Measurements from ENCODE around the gene CHID1.

The CHID1 gene

DNA sequence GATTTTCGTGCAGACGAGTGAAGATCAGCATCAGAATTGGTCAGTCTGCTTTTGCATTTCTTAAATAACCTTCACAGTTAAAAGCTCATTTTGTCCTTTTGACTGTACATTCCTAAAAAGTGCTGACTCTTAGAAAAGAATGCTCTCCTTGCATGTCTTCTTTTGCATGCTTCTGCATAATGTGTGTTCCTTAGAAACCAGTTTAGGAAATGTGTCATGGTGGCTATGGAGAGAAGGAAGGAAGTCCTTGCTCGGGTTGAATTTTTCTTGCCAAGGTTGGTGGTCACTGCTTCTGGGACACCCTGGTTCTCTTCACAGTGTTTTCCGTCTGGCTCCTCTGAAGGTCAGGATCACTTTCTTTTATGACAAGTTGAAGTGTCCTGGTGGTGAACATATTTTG lies 21.8 kb upstream of the CHID1 start:
- no peak for DNase-seq

DNA sequence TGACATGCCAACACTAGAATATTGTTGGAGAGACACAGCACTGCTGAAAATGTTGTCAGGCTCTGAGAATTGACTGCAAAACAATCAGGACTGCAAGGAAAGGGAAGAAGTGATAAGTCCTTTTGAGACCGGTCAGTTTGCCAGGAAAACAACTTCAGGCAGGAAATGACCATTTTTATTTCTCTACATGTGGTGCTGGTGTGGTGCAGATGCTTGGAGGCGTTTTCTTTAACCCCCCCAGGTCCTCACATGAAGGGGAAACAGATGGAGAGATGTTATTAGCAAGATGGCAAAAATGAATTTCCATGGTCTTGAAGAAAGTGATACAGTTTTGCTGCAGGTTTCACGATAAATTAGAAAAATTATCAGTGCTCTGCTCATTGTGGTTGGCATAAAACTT lies 20.8 kb upstream of the CHID1 start:
- DNase-seq, result no peak

DNA sequence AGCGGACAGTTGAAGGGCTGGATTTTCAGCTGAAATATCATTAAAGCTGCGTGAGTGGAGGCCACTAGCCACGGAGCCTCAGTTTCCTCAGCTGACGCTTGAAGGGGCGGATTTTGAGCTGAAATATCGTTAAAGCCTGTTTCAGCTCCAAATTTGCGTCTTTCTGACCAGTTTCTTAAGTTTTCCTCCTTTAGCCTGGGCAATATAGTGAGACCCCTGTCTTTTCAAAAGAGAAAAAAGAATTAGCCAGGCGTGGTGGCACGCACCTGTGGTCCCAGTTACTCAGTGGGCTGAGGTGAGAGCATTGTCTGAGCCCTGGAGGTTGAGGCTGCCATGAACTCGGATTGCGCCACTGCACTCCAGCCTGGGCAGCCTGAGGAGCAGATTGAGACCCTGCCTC lies 18.8 kb upstream of the CHID1 start:
- DNase-seq, result no peak

DNA sequence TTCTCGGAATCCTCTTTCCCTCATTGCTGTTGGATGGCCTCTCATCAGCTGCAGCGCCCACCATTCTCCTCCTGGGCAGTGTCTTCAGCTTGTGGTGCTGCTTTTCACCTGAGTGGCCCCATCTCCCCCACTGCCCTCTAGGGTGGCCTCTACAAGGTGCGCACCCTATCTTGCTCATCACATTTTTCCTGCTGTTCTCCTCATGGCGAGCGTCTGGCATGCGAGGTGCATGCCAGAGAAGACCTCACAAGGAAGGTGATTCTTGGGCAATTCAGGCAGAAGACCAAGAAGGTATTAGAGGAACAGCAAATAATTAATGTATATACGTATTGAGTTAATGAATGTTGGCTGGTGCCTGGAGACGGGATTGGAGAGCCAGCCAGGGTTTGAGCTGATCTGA lies 18.2 kb upstream of the CHID1 start:
- DNase-seq, result no peak

DNA sequence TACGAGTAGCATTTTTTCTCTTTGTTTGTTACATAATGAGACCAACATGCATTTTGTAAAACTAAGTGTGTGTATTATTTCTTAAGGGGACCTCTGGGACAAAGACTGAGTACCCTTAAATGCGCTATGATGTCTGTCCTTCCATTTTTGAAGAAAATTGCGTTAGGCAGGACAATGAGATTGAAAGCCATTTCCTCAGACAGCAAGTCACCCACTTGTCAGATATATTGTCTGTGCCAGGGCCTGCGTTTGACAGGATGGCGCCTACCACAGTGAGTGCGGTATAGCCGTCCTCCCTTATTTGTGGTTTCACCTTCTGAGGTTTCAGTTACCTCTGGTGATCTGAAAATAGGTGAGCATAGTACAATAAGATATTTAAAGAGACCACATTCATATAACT lies 17.3 kb upstream of the CHID1 start:
- no peak for DNase-seq

DNA sequence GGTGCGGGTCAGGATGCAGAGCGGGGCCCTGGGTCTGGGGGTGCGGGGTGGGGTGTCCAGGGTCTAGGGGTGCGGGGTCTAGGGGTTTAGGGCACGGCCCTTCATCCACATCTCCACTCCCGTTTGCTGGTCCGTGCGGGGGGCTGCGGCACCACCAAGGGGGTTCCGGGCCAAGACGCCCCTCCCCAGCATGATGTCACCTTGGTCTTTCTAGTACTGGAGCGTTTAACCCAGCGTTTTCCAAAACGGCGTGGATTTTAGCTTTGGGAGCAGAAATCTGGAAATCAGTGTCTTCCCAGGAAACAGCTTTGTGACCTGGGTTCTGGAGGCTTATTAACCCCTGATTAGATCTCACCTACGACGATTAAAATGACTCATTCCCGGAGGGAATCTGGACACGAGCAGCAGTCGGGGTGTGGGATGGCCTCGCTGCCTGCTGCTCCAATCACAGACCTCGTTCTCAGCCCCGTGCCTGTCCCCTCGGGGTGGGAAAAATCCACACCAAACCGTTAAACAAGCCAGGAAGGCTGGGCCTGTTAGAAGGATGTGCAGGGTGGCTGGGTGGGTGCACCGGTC lies 15.8 kb upstream of the CHID1 start:
- no peak for DNase-seq

DNA sequence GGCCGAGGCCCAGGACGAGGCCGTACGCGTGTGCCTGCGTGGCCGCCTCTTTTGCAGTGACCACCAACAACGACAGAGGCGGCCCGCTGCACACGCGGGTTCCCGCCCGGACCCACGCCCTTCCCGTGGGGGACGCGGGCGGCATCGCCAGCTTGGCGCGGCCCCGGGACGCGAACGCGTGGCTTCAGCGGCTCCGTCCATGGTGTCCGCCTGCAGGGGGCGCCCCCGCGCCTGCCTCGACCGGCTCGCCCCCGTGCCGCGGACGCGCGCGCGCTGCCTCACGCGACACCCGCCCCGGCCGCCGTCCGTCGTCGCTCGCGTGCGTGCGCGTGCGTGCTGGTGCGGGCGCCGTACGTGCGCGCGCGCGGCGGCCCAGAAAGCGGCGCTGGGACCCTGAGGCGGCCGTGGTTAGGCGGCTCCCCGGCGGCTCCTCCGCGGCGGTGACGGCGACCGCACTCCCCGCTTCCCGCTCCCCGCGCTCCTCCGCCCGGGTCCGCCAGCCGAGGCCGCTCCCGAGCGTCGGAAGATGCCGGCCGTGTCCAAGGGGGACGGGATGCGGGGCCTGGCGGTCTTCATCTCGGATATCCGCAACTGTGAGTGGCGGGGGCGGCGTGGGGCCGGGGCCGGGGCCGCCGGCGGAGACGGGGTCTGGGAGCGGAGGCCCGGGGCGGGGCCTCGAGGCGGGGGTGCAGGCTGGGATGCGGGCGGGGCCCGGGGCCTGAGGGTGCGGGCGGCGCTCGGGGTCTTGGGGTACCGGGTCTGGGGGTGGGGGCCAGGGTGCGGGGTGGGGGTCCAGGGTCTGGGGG lies 15.1 kb upstream of the CHID1 start, which contains the start of gene AP2A2:
Gene AP2A2 (plus strand): TSS at position 375 of the 806 bp plus-strand sequence. CDS start 152 bp downstream, at position 527.
- DNase-seq, result peak; percentile 84

DNA sequence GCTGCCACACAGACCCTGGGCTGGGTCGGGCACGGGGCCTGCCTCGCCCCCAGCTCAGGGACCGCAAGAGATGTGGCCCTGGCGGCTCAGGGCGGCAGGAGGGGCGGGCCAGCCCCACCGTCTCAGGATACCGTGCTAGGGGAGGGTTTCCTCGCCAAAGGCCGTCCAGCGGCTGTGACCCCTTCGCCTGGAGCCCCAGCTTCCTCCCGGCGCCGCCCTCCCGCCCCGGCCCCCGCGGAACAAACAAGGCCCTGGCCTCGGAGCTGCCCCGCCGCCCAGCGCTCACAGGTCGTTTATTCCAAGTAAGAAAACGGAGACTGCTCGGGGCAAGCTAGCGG lies 14.5 kb upstream of the CHID1 start:
- no peak for DNase-seq

DNA sequence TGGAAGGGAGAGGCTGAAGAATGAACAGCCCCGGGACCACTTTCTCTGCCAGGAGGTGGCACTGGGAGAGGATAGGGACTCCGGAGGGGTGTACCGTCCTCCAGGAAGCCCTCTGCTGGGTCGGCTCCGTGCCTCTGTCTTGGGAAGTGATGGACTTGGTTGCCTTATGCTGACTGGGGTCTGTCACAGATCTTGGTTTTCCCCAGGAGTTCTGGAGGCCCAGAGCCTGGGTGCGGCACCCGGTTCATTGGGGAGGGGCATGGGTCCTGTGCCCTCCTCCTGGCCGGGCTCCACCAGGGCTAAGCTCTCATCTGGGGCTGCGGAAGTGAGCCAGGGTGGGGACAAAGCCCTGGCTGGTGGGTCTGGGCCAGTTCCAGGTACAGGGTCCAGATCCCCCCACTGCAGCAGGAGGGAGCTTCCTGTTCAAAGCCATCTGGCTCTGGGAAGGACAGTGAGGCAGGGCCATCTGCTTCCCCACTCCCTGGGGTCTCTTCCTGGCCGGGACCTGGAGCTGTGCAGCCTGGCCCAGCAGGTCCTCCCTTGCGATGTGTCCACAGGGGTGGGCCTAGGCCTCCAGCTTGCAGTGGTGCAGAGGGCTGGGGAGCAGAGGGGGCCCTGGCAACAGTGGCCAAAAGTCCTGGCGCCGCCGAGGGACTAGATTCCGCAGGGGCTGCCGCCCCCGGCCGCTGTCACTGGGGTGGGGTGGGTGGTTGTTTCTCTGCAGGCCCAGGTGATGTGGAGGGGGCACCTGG lies 14.0 kb upstream of the CHID1 start:
- DNase-seq, result no peak

DNA sequence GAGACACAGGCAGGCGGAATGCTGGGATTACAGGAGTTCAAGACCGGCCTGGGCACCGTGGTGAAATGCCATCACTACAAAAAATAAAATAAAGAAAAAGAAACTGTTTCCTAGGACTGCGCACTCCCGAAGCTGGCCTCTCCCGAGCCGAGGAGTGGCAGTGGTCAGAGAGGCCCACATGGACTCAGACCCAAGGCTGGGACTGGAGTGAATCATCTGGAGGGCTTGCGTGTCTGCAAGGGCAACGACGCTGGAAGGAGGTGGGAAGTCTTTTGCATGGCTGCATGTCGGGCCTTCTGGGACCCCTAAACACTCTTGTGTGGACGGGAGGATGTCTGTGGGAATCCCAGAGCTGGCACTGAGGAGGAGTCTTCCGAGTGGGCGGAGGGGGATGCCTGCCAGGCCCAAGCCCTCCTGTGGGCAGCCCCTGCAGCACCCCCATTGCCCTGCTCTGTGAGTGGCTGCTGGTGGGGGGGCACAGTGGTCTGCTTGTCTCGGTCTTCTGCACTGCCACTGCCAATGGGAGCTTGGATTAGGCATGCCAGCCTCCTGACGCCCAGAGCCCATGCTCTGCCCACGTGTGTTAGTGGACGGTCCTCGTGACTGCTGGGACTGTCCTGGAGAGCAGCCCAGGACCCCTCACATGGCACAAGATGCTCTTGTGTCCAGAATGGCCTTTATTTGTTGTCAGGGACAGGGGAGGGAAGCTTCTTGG lies 13.2 kb upstream of the CHID1 start:
- DNase-seq, result no peak

DNA sequence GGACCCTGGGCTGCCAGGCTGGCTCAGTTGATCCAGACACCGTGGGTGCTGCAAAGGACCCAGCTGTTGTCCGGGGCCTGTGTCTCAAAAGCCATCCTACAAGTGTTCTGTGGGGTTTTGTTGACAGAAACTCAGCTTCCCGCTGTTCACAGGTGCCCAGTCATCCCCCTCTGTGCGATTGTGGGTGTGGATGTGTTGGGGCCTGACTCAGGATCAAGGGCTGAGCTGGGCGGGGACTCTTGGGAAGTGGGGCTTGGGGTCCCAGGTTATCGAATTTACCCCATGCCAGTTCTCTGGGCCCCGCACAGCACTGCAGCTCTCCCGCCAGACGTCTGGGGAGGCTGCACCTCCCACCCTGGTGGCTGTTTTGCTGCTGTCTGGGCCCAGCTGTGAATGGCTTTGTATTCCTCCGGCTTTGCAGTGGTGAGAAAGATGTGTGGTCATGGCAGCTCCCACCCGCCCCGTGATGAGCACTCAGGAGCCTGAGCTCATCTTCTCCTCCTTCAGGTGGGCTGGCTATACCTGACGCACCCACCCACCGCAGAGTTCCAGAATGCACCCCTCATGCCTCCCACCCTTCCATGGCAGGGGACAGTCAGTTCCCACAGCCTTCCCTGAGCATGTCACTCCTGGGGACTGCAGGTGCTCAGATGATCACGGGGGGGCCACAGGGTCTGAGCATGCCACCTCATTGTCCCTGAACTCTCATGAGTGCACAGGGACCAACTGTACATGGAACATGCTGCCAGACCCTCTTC lies 11.5 kb upstream of the CHID1 start:
- no peak for DNase-seq

DNA sequence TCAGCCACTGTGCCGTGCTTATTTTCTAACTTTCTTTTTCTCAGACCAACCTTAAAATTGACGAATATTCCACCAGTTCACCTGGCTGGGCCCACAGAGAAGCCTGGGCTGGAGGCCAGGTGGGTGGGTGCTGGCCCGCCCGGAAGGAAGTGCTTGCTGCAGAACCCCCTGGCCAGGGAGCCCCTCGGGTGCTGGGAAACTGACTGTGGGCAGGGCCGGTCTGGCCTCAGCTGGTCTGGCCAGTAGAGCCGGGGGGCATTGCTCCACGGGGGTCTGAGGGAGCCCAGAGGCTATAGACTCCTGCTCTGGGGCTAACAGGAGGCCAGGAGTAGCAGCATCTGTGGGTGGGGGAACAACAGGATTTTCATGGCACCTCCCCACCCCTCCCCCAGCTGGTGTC lies 6.8 kb upstream of the CHID1 start:
- no peak for DNase-seq

DNA sequence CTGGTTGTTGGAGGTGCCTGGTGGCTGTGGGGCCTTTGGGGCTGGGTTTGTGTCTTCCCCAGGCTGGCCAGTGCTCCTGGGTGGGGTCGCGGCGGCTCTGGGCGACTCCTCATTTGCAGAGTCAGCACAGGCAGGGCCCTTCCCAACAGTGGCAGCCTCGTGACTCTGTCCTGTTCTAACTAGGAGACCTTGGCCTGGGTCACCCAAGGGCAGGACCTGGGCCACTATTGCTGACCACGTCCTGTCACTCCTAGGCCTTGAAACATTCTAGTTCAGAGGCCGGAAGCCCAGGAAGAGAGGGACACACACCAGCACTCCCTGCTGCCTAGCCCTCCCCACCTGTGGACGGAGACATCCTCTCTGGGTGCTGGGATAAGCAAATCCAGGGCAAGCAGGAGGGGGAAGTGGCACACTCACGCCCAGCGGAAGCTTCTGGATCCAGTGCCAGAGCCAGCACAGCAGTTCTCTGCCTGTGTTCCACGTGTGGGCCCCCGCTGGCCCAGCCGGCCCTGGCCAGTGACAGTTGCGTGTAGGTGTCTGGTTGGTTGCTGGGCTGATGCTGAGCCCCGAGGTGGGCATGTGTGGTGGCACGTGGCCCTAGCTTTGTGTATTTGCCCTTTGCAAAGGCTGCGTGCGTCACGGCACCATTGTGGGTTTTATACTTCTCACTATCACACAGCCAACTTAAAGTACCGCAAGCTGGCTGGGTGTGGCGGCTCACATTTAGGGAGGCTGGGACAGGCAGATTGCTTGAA lies 4.3 kb upstream of the CHID1 start:
- no peak for DNase-seq

DNA sequence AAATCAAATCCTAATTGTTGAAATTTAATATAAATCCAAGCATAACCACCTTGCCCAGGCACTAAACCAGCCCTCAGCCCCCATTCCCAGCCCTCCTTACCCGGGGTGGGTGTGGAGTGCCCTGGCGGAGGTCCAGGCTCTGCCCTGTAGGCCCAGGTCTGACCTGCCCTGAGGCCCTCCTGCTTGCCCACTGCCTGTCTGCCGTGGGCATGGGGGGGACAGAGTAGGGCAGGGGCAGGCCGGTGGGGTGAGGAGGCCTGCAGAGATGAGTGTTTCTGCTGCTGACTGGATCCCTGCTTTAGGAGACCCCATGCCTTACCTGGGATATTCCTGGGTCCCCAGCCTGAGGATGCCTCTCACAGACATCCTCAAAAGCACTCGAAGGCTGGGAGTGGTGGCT lies 3.6 kb upstream of the CHID1 start:
- DNase-seq, result no peak

DNA sequence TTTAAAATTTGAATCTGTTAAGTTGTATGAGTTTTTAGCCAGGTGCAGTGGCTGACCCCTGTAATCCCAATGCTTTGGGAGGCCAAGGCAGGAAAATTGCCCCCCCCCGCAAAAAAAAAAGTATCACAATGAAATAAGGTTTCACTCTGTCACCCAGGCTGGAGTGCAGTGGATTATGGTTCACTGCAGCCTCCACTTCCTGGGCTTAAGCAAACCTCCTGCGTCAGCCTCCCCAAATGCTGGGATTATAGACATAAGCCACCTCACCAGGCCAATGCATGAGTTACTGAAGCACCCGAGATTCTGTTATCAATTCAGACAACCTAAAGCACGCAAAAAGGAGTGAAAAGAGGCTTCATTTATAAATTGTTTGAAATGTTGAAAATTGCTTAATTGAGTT lies 2.4 kb upstream of the CHID1 start:
- no peak for DNase-seq

DNA sequence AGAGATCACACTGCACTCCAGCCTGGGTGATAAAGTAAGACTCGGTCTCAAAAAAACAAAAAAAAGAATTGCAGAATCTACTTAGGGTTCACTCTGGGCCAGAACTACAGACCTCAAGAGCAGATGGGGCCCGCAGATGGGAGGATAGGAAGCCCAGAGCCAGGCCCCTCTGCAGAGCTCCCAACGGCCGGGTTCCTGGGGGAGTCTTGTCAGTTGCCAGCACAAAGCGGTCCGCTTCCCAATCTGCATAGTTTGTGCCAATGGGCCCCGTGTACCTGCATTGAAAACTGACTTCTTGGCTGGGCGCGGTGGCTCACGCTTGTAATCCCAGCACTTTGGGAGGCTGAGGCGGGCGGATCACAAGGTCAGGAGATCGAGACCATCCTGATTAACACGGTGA lies 1.7 kb upstream of the CHID1 start:
- no peak for DNase-seq

DNA sequence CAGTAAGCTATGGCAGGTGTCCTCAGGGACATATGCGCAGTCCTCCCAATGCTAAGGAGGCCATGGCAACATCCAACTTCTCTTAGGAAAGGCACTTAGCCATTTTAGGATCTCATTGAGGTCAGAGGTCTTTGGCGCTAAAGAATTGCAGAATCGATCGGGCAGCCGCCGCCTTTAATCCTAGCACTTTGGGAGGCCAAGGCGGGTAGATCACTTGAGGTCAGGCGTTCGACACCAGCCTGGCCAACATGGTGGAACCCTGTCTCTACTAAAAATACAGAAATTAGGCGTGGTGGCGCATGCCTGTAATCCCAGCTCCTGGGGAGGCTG lies 1.2 kb upstream of the CHID1 start:
- no peak for DNase-seq

DNA sequence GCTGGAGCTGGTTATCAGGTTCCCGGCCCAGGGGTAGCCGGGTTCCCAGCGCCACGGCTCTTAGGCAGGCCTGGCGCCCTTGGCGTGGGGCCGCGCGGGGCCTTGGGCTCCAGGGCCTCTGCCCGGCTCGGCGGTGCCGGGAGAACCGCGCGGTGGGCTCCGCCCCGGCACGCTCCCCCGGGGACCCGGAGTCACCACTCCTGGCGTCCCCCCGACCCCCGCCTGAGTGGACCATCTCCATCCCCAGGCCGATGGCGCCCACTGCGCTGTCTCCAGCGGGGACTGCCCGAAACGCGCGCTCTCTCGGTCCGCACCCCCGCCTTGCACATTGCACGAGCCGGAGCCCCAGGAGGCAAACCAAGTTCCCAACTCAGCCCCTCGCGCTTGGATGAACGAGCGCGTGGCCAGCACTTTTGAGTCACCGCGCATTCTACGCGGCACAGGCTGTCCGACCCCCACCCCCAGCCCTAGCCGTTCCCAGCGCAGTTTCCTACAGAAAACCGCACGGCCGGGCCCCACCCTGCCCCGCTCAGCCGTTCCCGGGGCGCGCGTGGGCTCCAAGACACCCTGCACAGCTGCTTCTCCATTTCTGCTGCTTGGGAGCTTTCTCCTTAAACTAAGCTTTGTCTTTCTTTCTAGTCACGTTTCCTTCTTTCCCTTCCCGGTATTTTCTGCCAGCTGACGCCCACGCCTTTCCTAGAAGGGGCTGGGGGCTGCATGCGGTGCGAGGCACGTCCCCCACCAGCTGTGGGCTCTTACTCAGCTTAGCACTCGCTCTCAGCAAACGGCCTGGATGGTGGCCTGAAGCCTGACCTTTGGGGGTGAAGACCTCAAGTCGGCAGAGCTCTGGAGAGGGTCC lies 650 bp upstream of the CHID1 start:
- no peak for DNase-seq

DNA sequence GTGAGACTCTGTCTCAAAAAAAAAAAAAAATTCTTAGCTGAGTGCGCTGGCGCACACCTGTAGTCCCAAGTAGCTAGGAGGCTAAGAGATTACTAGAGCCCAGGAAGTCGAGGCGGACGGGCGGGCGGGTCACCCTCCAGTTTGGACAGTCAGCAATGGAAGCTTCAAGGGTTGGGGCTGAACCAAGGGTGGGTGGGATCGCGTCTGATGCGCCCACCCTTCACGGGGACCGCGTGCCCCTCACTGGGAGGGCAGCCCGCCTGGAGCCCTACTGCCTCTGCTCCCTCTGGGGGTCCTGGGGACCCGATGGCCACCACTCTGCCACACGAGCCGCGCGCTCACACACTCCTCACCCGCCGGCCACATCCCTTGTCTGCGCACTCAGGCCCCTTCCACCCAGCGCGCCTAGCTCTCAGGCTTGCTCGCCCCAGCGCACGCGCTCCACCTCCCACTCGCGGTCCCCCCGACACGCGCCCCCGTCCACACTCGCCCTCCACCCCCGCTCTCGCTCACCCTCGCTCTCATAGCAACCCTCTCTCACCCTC lies 494 bp downstream of the CHID1 start:
- DNase-seq, result no peak

DNA sequence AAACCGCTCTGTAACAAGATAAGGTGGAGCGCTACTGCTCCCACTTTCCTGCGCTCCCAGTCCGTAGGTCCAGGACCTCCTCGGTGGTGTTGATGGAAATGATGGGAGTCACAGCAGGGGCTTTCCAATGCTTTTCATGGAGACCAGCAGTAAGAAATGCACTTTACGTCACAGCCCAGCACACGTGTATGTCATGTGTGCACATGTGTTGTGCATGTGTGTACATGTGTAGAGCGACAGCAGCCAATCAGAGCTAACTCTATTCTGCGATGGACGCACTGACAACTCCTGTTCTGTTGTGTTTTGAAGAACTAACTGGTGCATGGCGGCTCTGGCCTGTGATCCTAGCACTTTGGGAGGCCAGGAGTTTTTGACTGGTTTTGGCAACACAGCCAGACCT lies 1.2 kb downstream of the CHID1 start:
- no peak for DNase-seq

DNA sequence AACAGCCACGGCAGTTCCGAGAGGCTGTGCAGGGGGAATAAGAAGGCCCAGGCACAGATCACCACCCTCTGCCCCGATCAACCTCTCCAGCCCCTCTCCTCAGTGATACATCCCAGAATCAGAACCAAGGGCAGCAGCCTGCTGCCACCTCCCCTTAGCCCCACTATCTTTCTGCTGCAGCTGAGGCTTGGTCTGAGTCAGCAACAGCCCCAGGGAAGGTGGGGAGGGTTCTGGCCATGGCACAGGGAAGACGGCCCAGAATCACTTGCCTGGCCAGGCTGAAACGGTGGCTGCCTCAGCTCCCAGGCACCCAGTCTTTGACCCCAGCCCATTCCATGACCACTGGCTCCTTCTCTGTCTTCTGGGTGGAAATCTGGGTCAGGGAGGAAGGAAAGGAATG lies 2.3 kb downstream of the CHID1 start:
- DNase-seq, result no peak
